Measurements from ENCODE around the gene FAM149B1.

DNA sequence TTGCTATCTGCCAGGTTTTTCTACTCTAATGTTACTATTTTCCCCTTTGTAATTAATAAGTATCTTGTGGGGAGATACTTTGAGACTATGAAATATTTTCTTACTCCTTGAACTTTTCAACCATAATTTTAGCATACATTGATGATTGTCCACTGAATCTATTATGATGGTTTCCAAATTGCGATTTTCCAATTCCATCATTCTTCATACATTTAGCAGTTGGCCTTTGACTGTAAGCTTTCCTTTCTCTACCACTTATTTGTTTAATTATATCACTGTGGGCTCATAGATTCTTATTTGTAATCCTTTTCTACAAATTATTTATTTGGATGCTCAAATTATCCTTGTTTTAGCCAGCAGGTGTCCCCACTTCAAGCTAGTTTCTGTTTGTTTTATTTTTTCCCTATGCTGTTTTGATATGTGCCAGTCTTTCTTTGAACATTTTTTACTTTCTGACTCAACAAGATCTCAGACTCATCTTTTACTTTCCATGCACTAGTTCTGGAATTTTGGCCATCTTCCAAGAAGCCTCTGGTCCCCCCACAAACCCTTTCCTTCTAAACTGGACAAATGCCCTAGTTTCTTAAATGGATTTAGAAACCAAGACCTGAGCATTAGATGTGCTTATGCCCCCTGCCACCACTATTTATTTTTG, 95.9 kb downstream of the FAM149B1 start:
- TF ChIP-seq, protein P1, sequence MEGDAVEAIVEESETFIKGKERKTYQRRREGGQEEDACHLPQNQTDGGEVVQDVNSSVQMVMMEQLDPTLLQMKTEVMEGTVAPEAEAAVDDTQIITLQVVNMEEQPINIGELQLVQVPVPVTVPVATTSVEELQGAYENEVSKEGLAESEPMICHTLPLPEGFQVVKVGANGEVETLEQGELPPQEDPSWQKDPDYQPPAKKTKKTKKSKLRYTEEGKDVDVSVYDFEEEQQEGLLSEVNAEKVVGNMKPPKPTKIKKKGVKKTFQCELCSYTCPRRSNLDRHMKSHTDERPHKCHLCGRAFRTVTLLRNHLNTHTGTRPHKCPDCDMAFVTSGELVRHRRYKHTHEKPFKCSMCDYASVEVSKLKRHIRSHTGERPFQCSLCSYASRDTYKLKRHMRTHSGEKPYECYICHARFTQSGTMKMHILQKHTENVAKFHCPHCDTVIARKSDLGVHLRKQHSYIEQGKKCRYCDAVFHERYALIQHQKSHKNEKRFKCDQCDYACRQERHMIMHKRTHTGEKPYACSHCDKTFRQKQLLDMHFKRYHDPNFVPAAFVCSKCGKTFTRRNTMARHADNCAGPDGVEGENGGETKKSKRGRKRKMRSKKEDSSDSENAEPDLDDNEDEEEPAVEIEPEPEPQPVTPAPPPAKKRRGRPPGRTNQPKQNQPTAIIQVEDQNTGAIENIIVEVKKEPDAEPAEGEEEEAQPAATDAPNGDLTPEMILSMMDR (IDR thresholded peaks at IDR 0.05 in 8 of 11, conservative IDR thresholded peaks at IDR 0.05 in 3 of 11), result peak in 6 of 11 experiments; percentile 19 to 40 (median 30)
- no peak for TF ChIP-seq POLR2A (IDR thresholded peaks at IDR 0.05)
- no peak for TF ChIP-seq POLR2AphosphoS5 (IDR thresholded peaks at IDR 0.05)

Measured in spleen (tissue), 7 donors.